Neural cell (in vitro differentiated cells): ENCODE measurements around the gene POLR1A. TPM values are rescaled to one million over a fixed set of nuclear protein-coding genes. Genes with fewer than 3 reads are reported as not detected.

Experiments
- H2AFZ ChIP-seq: fragments of 200-600, 300-800 bp; sonication (generic), shearing (Covaris generic); 2 replicates; pipeline ENCODE4 v1.6.0; 2014; ENCODE audit warnings: low read depth, mild to moderate bottlenecking, antibody characterized with exemption, low read length, moderate library complexity
- H3F3A ChIP-seq: fragments of 200-600 bp; shearing (Covaris generic); 2 replicates; pipeline ENCODE4 v1.6.1; 2016; ENCODE audit warnings: mild to moderate bottlenecking, moderate library complexity, mixed read lengths, antibody characterized with exemption, low read length; ENCODE audit not compliant: insufficient read depth, poor library complexity, severe bottlenecking
- H3K27ac ChIP-seq: fragments of 200-600, 300-800 bp; sonication (generic), shearing (Covaris generic); 2 replicates; pipeline ENCODE4 v1.5.1; 2014; ENCODE audit warnings: mild to moderate bottlenecking, low read length, moderate library complexity
- H3K27me3 ChIP-seq: fragments of 300-800, 200-600 bp; sonication (generic), shearing (Covaris generic); 2 replicates; pipeline ENCODE4 v1.6.0; 2014; ENCODE audit warnings: mild to moderate bottlenecking, low read depth, low read length, moderate library complexity; ENCODE audit not compliant: insufficient read depth
- H3K36me3 ChIP-seq: fragments of 300-800, 200-600 bp; sonication (generic), shearing (Covaris generic); 2 replicates; pipeline ENCODE4 v1.5.1; 2014; ENCODE audit warnings: mild to moderate bottlenecking, antibody characterized with exemption, low read length, moderate library complexity; ENCODE audit not compliant: insufficient read depth
- H3K4me2 ChIP-seq: fragments of 300-800, 200-600 bp; sonication (generic), shearing (Covaris generic); 2 replicates; pipeline ENCODE4 v1.6.0; 2014; ENCODE audit warnings: mild to moderate bottlenecking, low read length
- H3K4me3 ChIP-seq: fragments of 300-800, 200-600 bp; sonication (generic), shearing (Covaris generic); 2 replicates; pipeline ENCODE4 v1.5.1; 2014; ENCODE audit warnings: mild to moderate bottlenecking, low read length, moderate library complexity
- H3K79me2 ChIP-seq: fragments of 200-600 bp; shearing (Covaris generic); replicated peaks from 2 replicates; pipeline ENCODE4 v1.6.0; 2014; ENCODE audit warnings: mild to moderate bottlenecking, low read length, moderate library complexity; ENCODE audit not compliant: insufficient read depth
- H3K9ac ChIP-seq: fragments of 300-800, 200-600 bp; sonication (generic), shearing (Covaris generic); 2 replicates; pipeline ENCODE4 v1.6.1; 2016; ENCODE audit warnings: mild to moderate bottlenecking, low read length, mixed read lengths
- H3K9me2 ChIP-seq: fragments of 200-600 bp; shearing (Covaris generic); 2 replicates; pipeline ENCODE4 v1.6.1; 2016; ENCODE audit warnings: mild to moderate bottlenecking, low read length, mixed read lengths; ENCODE audit not compliant: insufficient read depth
- H3K9me3 ChIP-seq: fragments of 200-600, 300-800 bp; sonication (generic), shearing (Covaris generic); 2 replicates; pipeline ENCODE4 v1.6.1; 2016; ENCODE audit warnings: mild to moderate bottlenecking, mixed run types, low read length, moderate library complexity, mixed read lengths
- H4K20me1 ChIP-seq: fragments of 200-600 bp; shearing (Covaris generic); 2 replicates; pipeline ENCODE4 v1.6.1; 2016; ENCODE audit warnings: mild to moderate bottlenecking, mixed run types; ENCODE audit not compliant: insufficient read depth
- EP300 ChIP-seq: fragments of 450-650 bp; conservative IDR thresholded peaks from 2 replicates; pipeline ENCODE4 v1.6.1; 2014; ENCODE audit warnings: antibody characterized with exemption, mild to moderate bottlenecking, moderate library complexity; ENCODE audit not compliant: poor library complexity, severe bottlenecking
- EZH2 ChIP-seq: fragments of 200-600, 300-800 bp; shearing (Covaris generic), sonication (generic); IDR thresholded peaks from 2 replicates; pipeline ENCODE4 v1.6.1; 2014; ENCODE audit warnings: antibody characterized with exemption, low read length, borderline replicate concordance, mild to moderate bottlenecking; ENCODE audit not compliant: insufficient read depth, poor library complexity, severe bottlenecking
- MXI1 ChIP-seq: fragments of 450-650 bp; conservative IDR thresholded peaks from 2 replicates; pipeline ENCODE4 v1.6.1; 2014; ENCODE audit warnings: antibody characterized with exemption, mild to moderate bottlenecking; ENCODE audit not compliant: poor library complexity, severe bottlenecking
- POLR2AphosphoS5 ChIP-seq: IDR thresholded peaks from 2 replicates; pipeline ENCODE4 v1.6.1; 2012
- RAD21 ChIP-seq: fragments of 450-650 bp; conservative IDR thresholded peaks from 2 replicates; pipeline ENCODE4 v1.6.1; 2014; ENCODE audit warnings: antibody characterized with exemption, mild to moderate bottlenecking, moderate library complexity
- SMC3 ChIP-seq: fragments of 450-650 bp; conservative IDR thresholded peaks from 2 replicates; pipeline ENCODE4 v1.6.1; 2014; ENCODE audit warnings: antibody characterized with exemption, mild to moderate bottlenecking, moderate library complexity; ENCODE audit not compliant: poor library complexity
- TAF1 ChIP-seq: IDR thresholded peaks from 2 replicates; pipeline ENCODE4 v1.6.1; 2012; ENCODE audit warnings: low read depth
- polyA plus RNA-seq: library from polyadenylated mRNA; depleted of rRNA; stranded (reverse); fragments of >200 nt; gene quantifications from 2 replicates; pipeline ENCODE4 v1.2.3, GENCODE V29; 2014
- TF ChIP-seq, protein P1 (sequence below): fragments of 450-650 bp; IDR thresholded peaks from 2 replicates; pipeline ENCODE4 v1.5.1; 2014; ENCODE audit warnings: antibody characterized with exemption, mild to moderate bottlenecking, moderate library complexity; ENCODE audit not compliant: poor library complexity, severe bottlenecking
- TF ChIP-seq, protein P2 (sequence below): IDR thresholded peaks from 2 replicates; pipeline ENCODE4 v1.6.1; 2012; ENCODE audit warnings: borderline replicate concordance

The POLR1A gene
- polyA plus RNA-seq, 1 donor from 2014 or later: 5.4 TPM

DNA sequence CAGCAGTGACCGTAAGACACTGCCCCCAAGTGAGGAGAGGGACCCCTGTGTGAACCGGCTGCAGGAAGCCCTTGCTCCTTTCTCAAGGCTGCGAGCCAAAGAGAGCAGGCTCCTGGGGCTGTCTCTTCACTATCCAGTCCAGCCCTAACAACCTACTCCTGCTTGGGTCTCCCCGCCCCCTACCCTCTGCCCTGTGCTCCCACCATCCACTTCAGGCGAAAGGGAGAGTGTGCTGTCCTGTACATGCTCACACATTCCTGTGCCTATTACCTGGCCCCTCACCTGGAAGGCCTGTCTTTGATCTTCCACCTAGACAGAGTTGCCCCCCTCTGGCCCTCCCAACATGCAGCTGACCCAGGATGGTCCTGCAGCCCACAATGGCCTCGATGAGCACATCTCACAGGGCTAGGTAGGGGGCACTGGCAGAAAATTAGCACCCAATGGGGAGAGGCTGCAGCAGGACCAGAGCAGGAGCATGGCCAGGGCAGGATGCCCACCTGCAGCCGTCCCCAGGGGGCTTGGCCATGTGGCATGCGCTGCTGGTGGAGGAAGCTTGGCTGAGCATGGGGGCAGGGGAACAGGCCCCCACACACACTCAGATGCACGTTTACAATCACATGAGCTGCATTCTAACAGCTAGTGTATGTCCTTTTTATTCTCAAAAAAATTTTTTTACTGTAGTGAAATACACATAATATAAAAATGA, 93.5 kb downstream of the POLR1A start:
- H2AFZ ChIP-seq: no peak overlapping the region
- no peaks in the 10 kb centered on the region for H4K20me1 ChIP-seq
- H3F3A ChIP-seq: no peaks in the 10 kb centered on the region
- H3K4me3 ChIP-seq: no peak overlapping the region
- TF ChIP-seq, protein P1, sequence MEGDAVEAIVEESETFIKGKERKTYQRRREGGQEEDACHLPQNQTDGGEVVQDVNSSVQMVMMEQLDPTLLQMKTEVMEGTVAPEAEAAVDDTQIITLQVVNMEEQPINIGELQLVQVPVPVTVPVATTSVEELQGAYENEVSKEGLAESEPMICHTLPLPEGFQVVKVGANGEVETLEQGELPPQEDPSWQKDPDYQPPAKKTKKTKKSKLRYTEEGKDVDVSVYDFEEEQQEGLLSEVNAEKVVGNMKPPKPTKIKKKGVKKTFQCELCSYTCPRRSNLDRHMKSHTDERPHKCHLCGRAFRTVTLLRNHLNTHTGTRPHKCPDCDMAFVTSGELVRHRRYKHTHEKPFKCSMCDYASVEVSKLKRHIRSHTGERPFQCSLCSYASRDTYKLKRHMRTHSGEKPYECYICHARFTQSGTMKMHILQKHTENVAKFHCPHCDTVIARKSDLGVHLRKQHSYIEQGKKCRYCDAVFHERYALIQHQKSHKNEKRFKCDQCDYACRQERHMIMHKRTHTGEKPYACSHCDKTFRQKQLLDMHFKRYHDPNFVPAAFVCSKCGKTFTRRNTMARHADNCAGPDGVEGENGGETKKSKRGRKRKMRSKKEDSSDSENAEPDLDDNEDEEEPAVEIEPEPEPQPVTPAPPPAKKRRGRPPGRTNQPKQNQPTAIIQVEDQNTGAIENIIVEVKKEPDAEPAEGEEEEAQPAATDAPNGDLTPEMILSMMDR: no peak
- TF ChIP-seq, protein P2, sequence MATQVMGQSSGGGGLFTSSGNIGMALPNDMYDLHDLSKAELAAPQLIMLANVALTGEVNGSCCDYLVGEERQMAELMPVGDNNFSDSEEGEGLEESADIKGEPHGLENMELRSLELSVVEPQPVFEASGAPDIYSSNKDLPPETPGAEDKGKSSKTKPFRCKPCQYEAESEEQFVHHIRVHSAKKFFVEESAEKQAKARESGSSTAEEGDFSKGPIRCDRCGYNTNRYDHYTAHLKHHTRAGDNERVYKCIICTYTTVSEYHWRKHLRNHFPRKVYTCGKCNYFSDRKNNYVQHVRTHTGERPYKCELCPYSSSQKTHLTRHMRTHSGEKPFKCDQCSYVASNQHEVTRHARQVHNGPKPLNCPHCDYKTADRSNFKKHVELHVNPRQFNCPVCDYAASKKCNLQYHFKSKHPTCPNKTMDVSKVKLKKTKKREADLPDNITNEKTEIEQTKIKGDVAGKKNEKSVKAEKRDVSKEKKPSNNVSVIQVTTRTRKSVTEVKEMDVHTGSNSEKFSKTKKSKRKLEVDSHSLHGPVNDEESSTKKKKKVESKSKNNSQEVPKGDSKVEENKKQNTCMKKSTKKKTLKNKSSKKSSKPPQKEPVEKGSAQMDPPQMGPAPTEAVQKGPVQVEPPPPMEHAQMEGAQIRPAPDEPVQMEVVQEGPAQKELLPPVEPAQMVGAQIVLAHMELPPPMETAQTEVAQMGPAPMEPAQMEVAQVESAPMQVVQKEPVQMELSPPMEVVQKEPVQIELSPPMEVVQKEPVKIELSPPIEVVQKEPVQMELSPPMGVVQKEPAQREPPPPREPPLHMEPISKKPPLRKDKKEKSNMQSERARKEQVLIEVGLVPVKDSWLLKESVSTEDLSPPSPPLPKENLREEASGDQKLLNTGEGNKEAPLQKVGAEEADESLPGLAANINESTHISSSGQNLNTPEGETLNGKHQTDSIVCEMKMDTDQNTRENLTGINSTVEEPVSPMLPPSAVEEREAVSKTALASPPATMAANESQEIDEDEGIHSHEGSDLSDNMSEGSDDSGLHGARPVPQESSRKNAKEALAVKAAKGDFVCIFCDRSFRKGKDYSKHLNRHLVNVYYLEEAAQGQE: no peak
- TF ChIP-seq RAD21: no peak
- no peak for TF ChIP-seq MXI1
- TF ChIP-seq POLR2AphosphoS5: no peak
- no peak for TF ChIP-seq EP300
- no peak for TF ChIP-seq TAF1
- no peak for TF ChIP-seq EZH2
- TF ChIP-seq SMC3: no peak
- no peaks in the 10 kb centered on the region for H3K9me2 ChIP-seq
- no peak overlapping the region for H3K9ac ChIP-seq
- no peak overlapping the region for H3K27ac ChIP-seq
- peaks cover 11% of the 10 kb centered on the region for H3K9me3 ChIP-seq
- no peaks in the 10 kb centered on the region for H3K27me3 ChIP-seq
- no peaks in the 10 kb centered on the region for H3K36me3 ChIP-seq
- H3K4me2 ChIP-seq: no peak overlapping the region
- H3K79me2 ChIP-seq: no peaks in the 10 kb centered on the region

DNA sequence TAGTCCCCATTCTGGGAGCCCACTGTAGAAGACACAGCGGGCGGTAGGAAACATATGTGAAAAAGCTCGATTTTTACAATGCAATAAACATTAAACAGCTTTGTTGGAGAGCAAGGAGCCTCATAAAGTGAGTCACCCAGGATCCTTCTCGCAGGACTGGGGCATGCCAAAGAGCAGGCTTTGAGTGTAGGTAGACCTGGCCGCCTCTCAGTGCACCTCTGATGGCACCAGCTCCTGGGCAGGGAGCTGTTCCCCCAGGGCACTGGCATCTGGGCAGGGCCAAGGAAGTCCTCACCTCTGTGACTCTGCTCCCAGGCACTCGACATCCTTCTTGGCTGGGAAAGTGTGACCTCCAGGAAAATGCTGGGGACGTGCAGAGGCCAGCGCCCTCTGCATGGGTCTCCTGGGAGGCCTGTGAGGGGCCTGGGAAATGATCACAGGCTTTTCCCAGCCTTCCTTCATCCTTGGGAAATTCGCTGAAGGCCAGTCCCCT, 94.2 kb downstream of the POLR1A start:
- no peak overlapping the region for H3K4me2 ChIP-seq
- no peaks in the 10 kb centered on the region for H3K79me2 ChIP-seq
- no peaks in the 10 kb centered on the region for H3K27me3 ChIP-seq
- H3K4me3 ChIP-seq: no peak overlapping the region
- peaks cover 15% of the 10 kb centered on the region for H3K9me3 ChIP-seq
- H3K27ac ChIP-seq: no peak overlapping the region
- no peaks in the 10 kb centered on the region for H3F3A ChIP-seq
- H3K9ac ChIP-seq: no peak overlapping the region
- H3K9me2 ChIP-seq: no peaks in the 10 kb centered on the region
- TF ChIP-seq POLR2AphosphoS5 (no peak), SMC3 (no peak), EZH2 (no peak), RAD21 (no peak), EP300 (no peak), TAF1 (no peak), MXI1 (no peak)
- TF ChIP-seq, protein P1: no peak
- TF ChIP-seq, protein P2: no peak
- no peaks in the 10 kb centered on the region for H4K20me1 ChIP-seq
- H2AFZ ChIP-seq: no peak overlapping the region
- no peaks in the 10 kb centered on the region for H3K36me3 ChIP-seq
